Measurements from ENCODE around the gene RPS6KA5.
A peak's percentile ranks its signal among the peaks of the same experiment; 100 is the strongest.
"Not testable (repeated sequence)": the region's sequence is repeated elsewhere in the genome, so short reads cannot be mapped to it uniquely, and the experiment has no call there.

RPS6KA5 gene

GRCh38 chr14:91094772-91095171 lies 34.3 kb upstream of the RPS6KA5 start:
- no peak for TF ChIP-seq CTCF (IDR thresholded peaks at IDR 0.05; ENCODE audit: insufficient read depth, low read depth, low read length, missing control alignments)
- no peak for DNase-seq (ENCODE audit: low read depth)
- H3K4me3 ChIP-seq (ENCODE audit: low read length), result no peak overlapping the region

- H3K4me3 ChIP-seq (ENCODE audit: low read length); DNase-seq (ENCODE audit: low read depth): not testable (repeated sequence)
These were observed 33.5 kb upstream of the RPS6KA5 start for GRCh38 chr14:91093743-91094472.

DNA sequence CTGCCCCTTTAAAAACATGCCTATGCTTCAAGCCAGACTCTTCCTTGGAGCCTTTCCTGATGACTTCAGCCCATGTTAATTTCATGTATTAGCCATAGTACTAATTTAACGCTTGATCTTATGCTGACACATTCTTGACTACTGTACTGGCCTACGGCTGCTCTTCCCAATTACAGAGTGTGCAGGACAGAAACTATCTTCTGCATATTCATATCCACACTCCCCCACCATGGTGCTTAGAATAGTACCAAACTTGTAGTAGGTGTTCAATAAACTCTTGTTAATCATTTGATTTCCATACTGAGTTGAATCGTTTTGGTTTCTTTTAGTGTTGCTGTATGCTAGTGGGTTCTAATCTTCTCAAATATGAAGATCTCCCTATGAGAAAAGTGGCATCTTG lies 31.6 kb upstream of the RPS6KA5 start:
- H3K4me3 ChIP-seq (ENCODE audit: low read length), result no peak overlapping the region
- no peak for DNase-seq (ENCODE audit: low read depth)
- TF ChIP-seq CTCF (IDR thresholded peaks at IDR 0.05; ENCODE audit: insufficient read depth, low read depth, low read length, missing control alignments), result no peak

- TF ChIP-seq CTCF (IDR thresholded peaks at IDR 0.05; ENCODE audit: insufficient read depth, low read depth, low read length, missing control alignments), result no peak
- DNase-seq (ENCODE audit: low read depth), result no peak
- H3K4me3 ChIP-seq (ENCODE audit: low read length), result no peak overlapping the region
These were observed 30.3 kb upstream of the RPS6KA5 start for GRCh38 chr14:91090743-91091142.

GRCh38 chr14:91089958-91090535 lies 29.6 kb upstream of the RPS6KA5 start:
- no peak for DNase-seq (ENCODE audit: low read depth)
- no peak overlapping the region for H3K4me3 ChIP-seq (ENCODE audit: low read length)
- TF ChIP-seq CTCF (IDR thresholded peaks at IDR 0.05; ENCODE audit: insufficient read depth, low read depth, low read length, missing control alignments), result no peak

DNA sequence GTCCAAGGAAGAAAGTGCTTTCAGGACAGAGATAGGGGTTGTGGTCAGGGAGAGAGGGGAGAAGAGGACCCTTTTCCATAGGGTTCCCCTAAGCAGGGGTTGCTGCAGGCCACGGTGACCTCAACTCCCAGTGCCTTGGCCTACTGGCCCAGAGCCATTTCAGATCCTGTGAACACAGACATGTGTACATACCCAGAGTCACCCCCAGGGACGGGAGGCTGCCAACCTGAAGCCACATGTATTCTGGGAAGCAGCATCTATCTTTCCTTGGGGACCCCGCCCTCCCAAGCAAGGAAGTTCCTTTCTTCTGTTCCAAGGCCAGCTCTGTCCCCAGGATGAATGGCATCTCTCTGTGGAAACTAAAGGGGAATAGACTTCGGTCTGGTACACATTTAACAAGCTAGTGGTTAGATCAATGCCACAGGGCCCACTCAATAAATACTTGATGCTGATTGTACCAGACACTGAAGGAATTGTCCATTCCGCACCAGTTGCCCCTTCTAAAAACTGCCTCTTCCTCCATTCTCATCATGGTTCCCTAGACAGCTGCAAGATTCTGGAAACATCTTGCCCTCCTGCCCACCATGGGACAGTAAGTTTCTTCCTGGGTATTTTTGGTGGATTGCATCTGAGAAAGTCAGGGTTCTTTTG lies 28.3 kb upstream of the RPS6KA5 start:
- no peak overlapping the region for H3K4me3 ChIP-seq (ENCODE audit: low read length)
- no peak for DNase-seq (ENCODE audit: low read depth)
- TF ChIP-seq CTCF (IDR thresholded peaks at IDR 0.05; ENCODE audit: insufficient read depth, low read depth, low read length, missing control alignments), result no peak

DNA sequence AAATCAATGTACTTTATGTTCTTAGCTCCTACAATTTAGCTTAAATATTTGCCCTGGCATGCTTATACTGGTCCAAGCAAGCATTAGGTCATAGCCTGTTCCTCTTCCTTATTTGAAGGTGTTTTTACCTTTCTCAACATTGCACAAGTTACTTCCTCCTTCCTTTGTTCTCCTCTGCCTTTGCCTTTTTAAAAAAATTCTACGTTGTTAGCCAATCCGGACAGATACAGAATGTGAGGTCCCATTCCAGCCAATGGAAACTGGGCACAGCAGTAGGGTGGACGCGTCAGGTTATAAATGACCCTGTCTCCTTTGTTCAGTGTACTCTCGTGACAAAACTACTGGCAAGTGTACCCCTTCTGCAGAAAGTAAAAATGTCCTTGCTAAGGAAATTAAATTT lies 27.0 kb upstream of the RPS6KA5 start:
- H3K4me3 ChIP-seq (ENCODE audit: low read length), result not testable (repeated sequence)
- DNase-seq (ENCODE audit: low read depth), result peak; percentile 66

DNA sequence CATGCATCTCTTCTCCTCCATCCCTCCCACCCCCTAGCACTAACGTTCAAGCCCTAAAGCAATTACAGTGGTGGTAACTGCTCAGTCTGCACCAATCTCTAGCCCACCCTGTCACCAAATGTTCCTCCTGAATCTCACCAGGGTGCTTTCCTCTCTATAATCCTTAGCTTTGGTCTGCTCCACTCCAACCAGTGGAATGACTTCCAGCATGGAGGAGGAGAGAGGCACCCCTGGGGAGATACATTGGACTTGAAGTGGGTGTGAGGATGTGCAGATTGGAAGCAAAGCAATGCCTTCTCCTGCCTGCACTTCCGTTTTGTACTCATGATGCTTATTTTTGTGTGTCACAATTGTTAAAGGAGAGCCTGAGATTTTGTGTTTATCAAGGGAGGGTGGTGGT lies 24.1 kb upstream of the RPS6KA5 start:
- no peak for TF ChIP-seq CTCF (IDR thresholded peaks at IDR 0.05; ENCODE audit: insufficient read depth, low read depth, low read length, missing control alignments)

More for the DNA sequence above, 24.1 kb upstream of the RPS6KA5 start:
- DNase-seq (ENCODE audit: low read depth), result no peak
- H3K4me3 ChIP-seq (ENCODE audit: low read length), result no peak overlapping the region
